K562 (cell line): ENCODE data around the gene PTBP3. TPM values are rescaled to one million over a fixed set of nuclear protein-coding genes. Genes with fewer than 3 reads are reported as not detected.

Source experiments
- ATAC-seq: fragments of 200-7000 bp; cut with Tn5 transposase; 3 replicates; pipeline ENCODE4 v1.9.1; 2020; ENCODE audit warnings: moderate library complexity
- BruUV-seq: library from RNA; stranded (reverse); fragments of 400-500 nt; replicated peaks from 2 replicates; lab custom pipeline; 2021; lab: Mats Ljungman, UMichigan
- CTCF ChIA-PET: fragments of 300-600 bp; formaldehyde crosslinking; extraction: SDS; loops from one replicate; lab custom pipeline; 2021; ENCODE audit warnings: low intra/inter-chr PET ratio; lab: Yijun Ruan, JAX
- POLR2A ChIA-PET: fragments of 300-600, 350-650 bp; sonication (Branson Sonifier 250); formaldehyde crosslinking; extraction: SDS; loops from one replicate; lab custom pipeline; 2021; ENCODE audit warnings: antibody characterized with exemption, inconsistent platforms; lab: Yijun Ruan, JAX
- DNase-seq, 4 experiments: peaks; one replicate each; pipeline versions ENCODE4 v3.0.0 to v3.0.0-alpha.2; 2011 to 2018; ENCODE audit warnings: low spot score in 3 of 4, mixed read lengths in 3 of 4; ENCODE audit errors: extremely low read depth in 1 of 4
- FAIRE-seq: peaks from 2 replicates; lab custom pipeline; 2011; peaks lifted over from hg19 to GRCh38; lab: Jason Lieb, UNC
- H2AFZ ChIP-seq: 2 replicates; pipeline ENCODE4 v1.6.0; 2011; ENCODE audit warnings: low read depth, low read length, control low read depth, inconsistent platforms
- H3K27ac ChIP-seq: fragments of 200-600 bp; 3 replicates; pipeline ENCODE4 v1.8.0; 2011; ENCODE audit warnings: low read depth, mild to moderate bottlenecking, control low read depth, inconsistent platforms, low read length, moderate library complexity, mixed read lengths; ENCODE audit errors: extremely low read depth
- H3K27me3 ChIP-seq, 2 experiments: fragments of 300-600 bp in 1 of 2; 2 replicates in 1 of 2; 3 replicates in 1 of 2; pipeline versions ENCODE4 v1.6.0 to v1.8.0; 2011; ENCODE audit warnings: inconsistent platforms in 2 of 2, low read length in 2 of 2, mild to moderate bottlenecking in 1 of 2, mixed read lengths in 1 of 2, moderate library complexity in 1 of 2; ENCODE audit not compliant: control insufficient read depth in 2 of 2, insufficient read depth in 2 of 2
- H3K36me3 ChIP-seq: fragments of 300-600 bp; 3 replicates; pipeline ENCODE4 v1.8.0; 2011; ENCODE audit warnings: mild to moderate bottlenecking, low read length, inconsistent platforms; ENCODE audit not compliant: control insufficient read depth, insufficient read depth
- H3K4me1 ChIP-seq, 2 experiments: fragments of 200-600 bp in 1 of 2; replicated peaks in 1 of 2; 2 replicates in 1 of 2; 3 replicates in 1 of 2; pipeline versions ENCODE4 v1.5.1 to v1.8.0; 2011; ENCODE audit warnings: inconsistent platforms in 2 of 2, low read length in 2 of 2, mild to moderate bottlenecking in 1 of 2, mixed read lengths in 1 of 2, moderate library complexity in 1 of 2; ENCODE audit not compliant: control insufficient read depth in 2 of 2, insufficient read depth in 2 of 2
- H3K4me2 ChIP-seq: 2 replicates; pipeline ENCODE4 v1.6.1; 2011; ENCODE audit warnings: low read length, control low read depth, inconsistent platforms, mixed read lengths; ENCODE audit not compliant: insufficient read depth
- H3K4me3 ChIP-seq: fragments of 200-600 bp; sonication (generic), shearing (Covaris generic); 2 replicates; pipeline ENCODE4 v1.5.1; 2016; ENCODE audit warnings: control low read depth, inconsistent platforms
- H3K79me2 ChIP-seq: fragments of 200-600 bp; 3 replicates; pipeline ENCODE4 v1.8.0; 2011; ENCODE audit warnings: low read length, inconsistent platforms; ENCODE audit not compliant: control insufficient read depth, insufficient read depth
- H3K9ac ChIP-seq, 2 experiments: 2 replicates each; pipeline versions ENCODE4 v1.6.0 to v1.6.1; 2011; ENCODE audit warnings: low read depth in 2 of 2, low read length in 2 of 2, control low read depth in 1 of 2, inconsistent platforms in 1 of 2, mild to moderate bottlenecking in 1 of 2, mixed read lengths in 1 of 2; ENCODE audit not compliant: insufficient read depth in 1 of 2
- H3K9me1 ChIP-seq: one replicate; pipeline ENCODE4 v1.6.0; 2011; ENCODE audit warnings: inconsistent platforms, mild to moderate bottlenecking, low read length, moderate library complexity; ENCODE audit not compliant: control insufficient read depth, insufficient read depth
- H3K9me3 ChIP-seq: replicated peaks from 2 replicates; pipeline ENCODE4 v1.5.1; 2011; ENCODE audit warnings: low read depth, low read length, inconsistent platforms; ENCODE audit not compliant: control insufficient read depth, insufficient read depth
- H4K20me1 ChIP-seq: replicated peaks from 2 replicates; pipeline ENCODE4 v1.6.1; 2011; ENCODE audit warnings: low read length, inconsistent platforms, mixed read lengths; ENCODE audit not compliant: control insufficient read depth, insufficient read depth
- CEBPG ChIP-seq, 3 experiments: fragments of 200-800 bp in 1 of 3; sonication (Bioruptor generic) in 1 of 3; sonication (generic) in 1 of 3; formaldehyde crosslinking in 1 of 3; IDR thresholded peaks in 2 of 3; conservative IDR thresholded peaks in 1 of 3; 2 replicates each; pipeline versions ENCODE4 v1.6.1 to v1.8.0; 2016 to 2022; ENCODE audit warnings: missing compliant biosample characterization in 2 of 3, missing genetic modification characterization in 2 of 3, mild to moderate bottlenecking in 1 of 3, missing genetic modification reagents in 1 of 3
- CUX1 ChIP-seq: fragments of 200-800 bp; sonication (Bioruptor generic); IDR thresholded peaks from 2 replicates; pipeline ENCODE4 v1.6.1; 2016; ENCODE audit warnings: missing genetic modification characterization, missing compliant biosample characterization
- FOXK1 ChIP-seq: sonication (generic); formaldehyde crosslinking; IDR thresholded peaks from 2 replicates; pipeline ENCODE4 v1.8.0; 2022; ENCODE audit warnings: missing genetic modification reagents, mild to moderate bottlenecking, borderline replicate concordance
- FOXK2 ChIP-seq, 2 experiments: fragments of 450-650 bp; IDR thresholded peaks in 1 of 2; conservative IDR thresholded peaks in 1 of 2; 2 replicates each; pipeline ENCODE4 v1.6.1; 2016; ENCODE audit warnings: low read depth in 2 of 2, mild to moderate bottlenecking in 1 of 2
- KLF16 ChIP-seq: IDR thresholded peaks from 2 replicates; pipeline ENCODE4 v1.6.1; 2016; ENCODE audit warnings: antibody characterized with exemption
- PHB2 ChIP-seq: fragments of 450-650 bp; IDR thresholded peaks from 2 replicates; pipeline ENCODE4 v1.6.1; 2017; ENCODE audit warnings: low read depth
- TRIM28 ChIP-seq: fragments of 450-650 bp; IDR thresholded peaks from 2 replicates; pipeline ENCODE4 v1.6.1; 2017
- ZNF766 ChIP-seq: fragments of 200-800 bp; sonication (Bioruptor generic); conservative IDR thresholded peaks from 2 replicates; pipeline ENCODE4 v1.6.1; 2016; ENCODE audit warnings: missing genetic modification characterization, missing compliant biosample characterization
- in situ Hi-C: fragments of 300-500 bp; cut with MboI; formaldehyde crosslinking; loops from 4 replicates; pipeline ENCODE4 v1.15.0; 2018; ENCODE audit warnings: inconsistent platforms, mixed read lengths
- intact Hi-C: fragments of 100-400 bp; cut with micrococcal nuclease; formaldehyde crosslinking; loops from 2 replicates; pipeline ENCODE4 v1.14.2; 2022
- polyA plus RNA-seq, 8 experiments: library from polyadenylated mRNA; depleted of rRNA in 4 of 8; stranded (reverse) in 5 of 8; unstranded in 3 of 8; fragments of >200 nt; fragmentation: Nextera tagmentation in 2 of 8; fragmentation: Illumina TruSeq in 1 of 8; extraction: Ambion mirVana in 2 of 8; extraction: Trizol in 1 of 8; gene quantifications; 2 replicates each; pipeline versions ENCODE4 v1.2.1 to v1.2.3, GENCODE V29; 2011 to 2014; ENCODE audit warnings: inconsistent platforms in 1 of 8, missing spikeins in 1 of 8
- total RNA-seq, 7 experiments: library from RNA; depleted of rRNA in 6 of 7; stranded (reverse); fragments of >200 nt in 6 of 7; fragmentation: Illumina TruSeq in 2 of 7; extraction: Trizol in 2 of 7; gene quantifications; 2 replicates each; pipeline versions ENCODE4 v1.2.1 to v1.2.3, GENCODE V29; 2011 to 2021; ENCODE audit warnings: low replicate concordance in 1 of 7

PTBP3 gene
- total and polyA plus RNA-seq, 9 of the 15 experiments (the other 6 are each of a cell fraction or from before 2014, with no cell fraction given): 22.4 to 132 (median 68.0) TPM

- Histone ChIP-seq H3K4me3 (no peak overlapping the region), H2AFZ (no peak overlapping the region), H3K9me3 (peaks cover 4% of the 10 kb centered on the region; the same call in 1 of the 2 replicates), H3K79me2 (no peaks in the 10 kb centered on the region), H3K4me2 (no peak overlapping the region), H4K20me1 (no peaks in the 10 kb centered on the region), H3K27ac (no peak overlapping the region), H3K9me1 (no peaks in the 10 kb centered on the region), H3K9ac (no peak overlapping the region), H3K4me1 (no peaks in the 10 kb centered on the region), H3K27me3 (no peaks in the 10 kb centered on the region), H3K36me3 (no peaks in the 10 kb centered on the region)
- in situ Hi-C loops (no loop called here), intact Hi-C loops (loop anchor here (10.0 kb wide), 1 partner anchor 403 kb away; no protein-coding TSS in a partner anchor)
- POLR2A ChIA-PET: interaction anchor here (0.5 to 2.0 kb wide), 3 partner anchors 12 to 754 kb away, joined by 3 to 10 read pairs (median 5); partner anchors contain the start of gene HSDL2
- no peak for ATAC-seq
- BruUV-seq: no TSS peak
- no peak for DNase-seq
- no peak for FAIRE-seq
- CTCF ChIA-PET: no interaction called here
- no peak for TF ChIP-seq KLF16
- TF ChIP-seq FOXK2 (conservative IDR thresholded peaks at IDR 0.05 in 1 of 2, IDR thresholded peaks at IDR 0.05 in 1 of 2; ENCODE audit: low read depth in 2 of 2): no peak
- no peak for TF ChIP-seq PHB2
- no peak for TF ChIP-seq FOXK1 (CRISPR knock-in tag)
- TF ChIP-seq CEBPG (CRISPR knock-in tag; IDR thresholded peaks at IDR 0.05): no peak
- no peak for TF ChIP-seq CEBPG (tag; conservative IDR thresholded peaks at IDR 0.05 in 1 of 2, IDR thresholded peaks at IDR 0.05 in 1 of 2)
- TF ChIP-seq TRIM28: 0 out of 2 replicates have a peak, but pooled peaks have one; percentile 42
- TF ChIP-seq ZNF766 (CRISPR knock-in tag): peak; percentile 60; the same call in 1 of the 2 replicates
- no peak for TF ChIP-seq CUX1
Measured at GRCh38 chr9:112367465-112367864, 34.0 kb upstream of the PTBP3 start.
